ENCODE measurements around the gene HEPACAM. TPM values are rescaled to one million over a fixed set of nuclear protein-coding genes. Genes with fewer than 3 reads are reported as not detected.
A peak's percentile ranks its signal among the peaks of the same experiment; 100 is the strongest.
"Not testable (repeated sequence)": the region's sequence is repeated elsewhere in the genome, so short reads cannot be mapped to it uniquely, and the experiment has no call there.

Gene HEPACAM
- total RNA-seq, result 0.41 TPM
- long read RNA-seq, result 0 reads

- ATAC-seq, result no peak
- intact Hi-C loops (cut with DNase I), result no loop called here
- DNase-seq (ENCODE audit: missing footprints), result no peak
Measured at GRCh38 chr11:124935548-124936514, at the start of gene HEPACAM. Gene HEPACAM (minus strand): TSS chr11:124936047. CDS start chr11:124936006, 41 bp downstream.

- no peak for ATAC-seq
- intact Hi-C loops (cut with DNase I), result no loop called here
- DNase-seq (ENCODE audit: missing footprints), result peak; percentile 53
Measured at GRCh38 chr11:124984512-124984854, 48.6 kb upstream of the HEPACAM start.

GRCh38 chr11:124983674-124984511 is 48.0 kb upstream of the HEPACAM start:
- no peak for ATAC-seq
- intact Hi-C loops (cut with DNase I), result no loop called here
- no peak for DNase-seq (ENCODE audit: missing footprints)

- intact Hi-C loops (cut with DNase I), result no loop called here
- DNase-seq (ENCODE audit: missing footprints) (no peak), ATAC-seq (no peak)
Measured at GRCh38 chr11:124982043-124982442, 46.2 kb upstream of the HEPACAM start.

GRCh38 chr11:124978316-124978715 is 42.5 kb upstream of the HEPACAM start:
- intact Hi-C loops (cut with DNase I), result no loop called here
- DNase-seq (ENCODE audit: missing footprints) (no peak), ATAC-seq (no peak)

- no peak for DNase-seq (ENCODE audit: missing footprints)
- intact Hi-C loops (cut with DNase I), result no loop called here
- ATAC-seq, result no peak
Measured at GRCh38 chr11:124977006-124977405, 41.2 kb upstream of the HEPACAM start.

GRCh38 chr11:124976531-124976930 is 40.7 kb upstream of the HEPACAM start:
- intact Hi-C loops (cut with DNase I), result no loop called here
- no peak for DNase-seq (ENCODE audit: missing footprints)
- no peak for ATAC-seq

- no peak for ATAC-seq
- no peak for DNase-seq (ENCODE audit: missing footprints)
- intact Hi-C loops (cut with DNase I), result no loop called here
Measured at GRCh38 chr11:124971810-124972209, 36.0 kb upstream of the HEPACAM start.

GRCh38 chr11:124970925-124971324 is 35.1 kb upstream of the HEPACAM start:
- intact Hi-C loops (cut with DNase I), result no loop called here
- ATAC-seq (no peak), DNase-seq (ENCODE audit: missing footprints) (no peak)

GRCh38 chr11:124968197-124968596 is 32.4 kb upstream of the HEPACAM start:
- intact Hi-C loops (cut with DNase I); ATAC-seq; DNase-seq (ENCODE audit: missing footprints): not testable (repeated sequence)

GRCh38 chr11:124961972-124962609 is 26.2 kb upstream of the HEPACAM start:
- DNase-seq (ENCODE audit: missing footprints) (no peak), ATAC-seq (peak; percentile 75)
- intact Hi-C loops (cut with DNase I), result loop anchor here (2.0 to 5.0 kb wide), 3 partner anchors 180 to 910 kb away; no protein-coding TSS in a partner anchor

GRCh38 chr11:124955035-124955434 is 19.2 kb upstream of the HEPACAM start:
- ATAC-seq, result no peak
- intact Hi-C loops (cut with DNase I), result loop anchor here (10.0 kb wide), 1 partner anchor 450 kb away; no protein-coding TSS in a partner anchor
- no peak for DNase-seq (ENCODE audit: missing footprints)

GRCh38 chr11:124954590-124954955 is 18.7 kb upstream of the HEPACAM start:
- DNase-seq (ENCODE audit: missing footprints), result no peak
- ATAC-seq, result no peak
- intact Hi-C loops (cut with DNase I), result loop anchor here (5.0 to 10.0 kb wide), 3 partner anchors 77 to 450 kb away; partner anchors contain the start of gene TMEM218

GRCh38 chr11:124953753-124954589 is 18.1 kb upstream of the HEPACAM start, which contains the start of gene CCDC15:
Gene CCDC15 (plus strand): TSS chr11:124954202. CDS start chr11:124954733, 531 bp downstream.
- peak; percentile 99 for DNase-seq (ENCODE audit: missing footprints)
- intact Hi-C loops (cut with DNase I), result loop anchor here (5.0 to 10.0 kb wide), 3 partner anchors 77 to 451 kb away; partner anchors contain the start of gene TMEM218
- peak; percentile 100 for ATAC-seq

- ATAC-seq (no peak), DNase-seq (ENCODE audit: missing footprints) (no peak)
- intact Hi-C loops (cut with DNase I), result loop anchor here (5.0 to 10.0 kb wide), 3 partner anchors 74 to 453 kb away; partner anchors contain the start of gene TMEM218
Measured at GRCh38 chr11:124951341-124951740, 15.5 kb upstream of the HEPACAM start.

GRCh38 chr11:124950601-124951330 is 14.9 kb upstream of the HEPACAM start:
- intact Hi-C loops (cut with DNase I), result loop anchor here (5.0 to 10.0 kb wide), 3 partner anchors 73 to 454 kb away; partner anchors contain the start of gene TMEM218
- DNase-seq (ENCODE audit: missing footprints), result no peak
- no peak for ATAC-seq

GRCh38 chr11:124946735-124947141 is 10.9 kb upstream of the HEPACAM start:
- DNase-seq (ENCODE audit: missing footprints) (no peak), ATAC-seq (no peak)
- intact Hi-C loops (cut with DNase I), result no loop called here

Measured in Right ventricle myocardium inferior (tissue), 1 donor.